NCI-H128 (cell line): ENCODE results near the gene NOC2L.

ENCODE experiments used
- DNase-seq: peaks from one replicate; lab custom pipeline; 2025; ENCODE audit not compliant: unreplicated experiment; lab: John Stamatoyannopoulos, UW

The NOC2L gene

GRCh38 chr1:975365-975764, 16.3 kb upstream of the NOC2L start:
- DNase-seq, result no peak

GRCh38 chr1:974687-975328, 15.8 kb upstream of the NOC2L start:
- DNase-seq, result no peak

- DNase-seq, result no peak
Measured at GRCh38 chr1:974293-974640, 15.2 kb upstream of the NOC2L start.

GRCh38 chr1:973459-974292, 14.6 kb upstream of the NOC2L start:
- no peak for DNase-seq

- DNase-seq, result no peak
Measured at GRCh38 chr1:972726-973458, 13.8 kb upstream of the NOC2L start.

GRCh38 chr1:971751-972506, 12.9 kb upstream of the NOC2L start:
- no peak for DNase-seq

- DNase-seq, result no peak
Measured at GRCh38 chr1:970973-971730, 12.1 kb upstream of the NOC2L start.

- DNase-seq, result no peak
Measured at GRCh38 chr1:970242-970972, 11.4 kb upstream of the NOC2L start.

GRCh38 chr1:969260-969855, 10.3 kb upstream of the NOC2L start:
- DNase-seq, result no peak

- no peak for DNase-seq
Measured at GRCh38 chr1:967466-968343, 8.6 kb upstream of the NOC2L start.

- DNase-seq, result no peak
Measured at GRCh38 chr1:966704-967300, 7.7 kb upstream of the NOC2L start.

GRCh38 chr1:966135-966703, 7.2 kb upstream of the NOC2L start, which contains the start of gene PLEKHN1:
Gene PLEKHN1, plus strand, starts transcription at chr1:966482. Its CDS starts 50 bp downstream, at chr1:966532.
- no peak for DNase-seq

- no peak for DNase-seq
Measured at GRCh38 chr1:965526-966134, 6.6 kb upstream of the NOC2L start.

GRCh38 chr1:964691-965525, 5.9 kb upstream of the NOC2L start:
- DNase-seq, result no peak

- DNase-seq, result no peak
Measured at GRCh38 chr1:963746-964525, 4.9 kb upstream of the NOC2L start.

GRCh38 chr1:963301-963651, 4.2 kb upstream of the NOC2L start:
- no peak for DNase-seq
